ENCODE data around the gene ABCA2.

Gene ABCA2

GRCh38 chr9:137042751-137043727 lies 15.0 kb upstream of the ABCA2 start:
- H3K27me3 Mint-ChIP-seq (ENCODE audit: low read depth): peaks cover 39% of the 10 kb centered on the region
- H3K36me3 Mint-ChIP-seq (ENCODE audit: low read depth): no peaks in the 10 kb centered on the region
- no peaks in the 10 kb centered on the region for H3K9me3 Mint-ChIP-seq
- peak overlapping the region in 1 of 3 experiments; percentile 48 for H3K4me3 Mint-ChIP-seq
- no peak for TF ChIP-seq CTCF (IDR thresholded peaks at IDR 0.05; ENCODE audit: unreplicated experiment in 3 of 3)
- no peak overlapping the region for H3K27ac Mint-ChIP-seq
- no peaks in the 10 kb centered on the region for H3K4me1 Mint-ChIP-seq

- H3K4me3 Mint-ChIP-seq: no peak overlapping the region
- no peaks in the 10 kb centered on the region for H3K4me1 Mint-ChIP-seq
- no peak for TF ChIP-seq CTCF (IDR thresholded peaks at IDR 0.05; ENCODE audit: unreplicated experiment in 3 of 3)
- H3K36me3 Mint-ChIP-seq (ENCODE audit: low read depth): no peaks in the 10 kb centered on the region
- no peaks in the 10 kb centered on the region for H3K9me3 Mint-ChIP-seq
- peaks cover 20% of the 10 kb centered on the region for H3K27me3 Mint-ChIP-seq (ENCODE audit: low read depth)
- no peak overlapping the region for H3K27ac Mint-ChIP-seq
Observed at GRCh38 chr9:137041124-137041523, 13.1 kb upstream of the ABCA2 start.

- no peaks in the 10 kb centered on the region for H3K36me3 Mint-ChIP-seq (ENCODE audit: low read depth)
- no peak overlapping the region for H3K27ac Mint-ChIP-seq
- no peaks in the 10 kb centered on the region for H3K9me3 Mint-ChIP-seq
- no peak overlapping the region for H3K4me3 Mint-ChIP-seq
- TF ChIP-seq CTCF (IDR thresholded peaks at IDR 0.05; ENCODE audit: unreplicated experiment in 3 of 3): no peak
- no peaks in the 10 kb centered on the region for H3K4me1 Mint-ChIP-seq
- peaks cover 20% of the 10 kb centered on the region for H3K27me3 Mint-ChIP-seq (ENCODE audit: low read depth)
Observed at GRCh38 chr9:137040568-137040967, 12.5 kb upstream of the ABCA2 start.

- no peak overlapping the region for H3K4me3 Mint-ChIP-seq
- H3K27me3 Mint-ChIP-seq (ENCODE audit: low read depth): peaks cover 15% of the 10 kb centered on the region
- no peak for TF ChIP-seq CTCF (IDR thresholded peaks at IDR 0.05; ENCODE audit: unreplicated experiment in 3 of 3)
- no peaks in the 10 kb centered on the region for H3K36me3 Mint-ChIP-seq (ENCODE audit: low read depth)
- H3K4me1 Mint-ChIP-seq: no peaks in the 10 kb centered on the region
- H3K9me3 Mint-ChIP-seq: no peaks in the 10 kb centered on the region
- no peak overlapping the region for H3K27ac Mint-ChIP-seq
Observed at GRCh38 chr9:137039611-137040366, 11.8 kb upstream of the ABCA2 start.

- Mint-ChIP-seq H3K27me3 (ENCODE audit: low read depth) (peaks cover 6% of the 10 kb centered on the region), H3K36me3 (ENCODE audit: low read depth) (no peaks in the 10 kb centered on the region), H3K27ac (no peak overlapping the region), H3K4me3 (no peak overlapping the region), H3K9me3 (no peaks in the 10 kb centered on the region), H3K4me1 (no peaks in the 10 kb centered on the region)
- TF ChIP-seq CTCF (IDR thresholded peaks at IDR 0.05; ENCODE audit: unreplicated experiment in 3 of 3): no peak
Observed at GRCh38 chr9:137038916-137039315, 10.9 kb upstream of the ABCA2 start.

All from nephron (organoid).